Midbrain (tissue), 1 donor: Measurements from ENCODE around the gene LAMB4.

Experiments
- DNase-seq: peaks from one replicate; lab custom pipeline; 2025; lab: John Stamatoyannopoulos, UW

The LAMB4 gene

GRCh38 chr7:107996072-107996882, 133.9 kb downstream of the LAMB4 start:
- DNase-seq: no peak

- no peak for DNase-seq
Observed at GRCh38 chr7:107995184-107996071, 134.7 kb downstream of the LAMB4 start.

- no peak for DNase-seq
Observed at GRCh38 chr7:107994421-107995030, 135.6 kb downstream of the LAMB4 start.

GRCh38 chr7:107993891-107994291, 136.3 kb downstream of the LAMB4 start:
- no peak for DNase-seq

- DNase-seq: no peak
Observed at GRCh38 chr7:107989618-107990373, 140.4 kb downstream of the LAMB4 start.

GRCh38 chr7:107982918-107983389, 147.2 kb downstream of the LAMB4 start:
- no peak for DNase-seq

- DNase-seq: no peak
Observed at GRCh38 chr7:107982042-107982840, 147.9 kb downstream of the LAMB4 start.

GRCh38 chr7:107981466-107981865, 148.7 kb downstream of the LAMB4 start:
- DNase-seq: no peak

- DNase-seq: no peak
Observed at GRCh38 chr7:107980671-107981190, 149.4 kb downstream of the LAMB4 start.

- DNase-seq: no peak
Observed at GRCh38 chr7:107980171-107980570, 150.0 kb downstream of the LAMB4 start.

GRCh38 chr7:107978815-107979408, 151.2 kb downstream of the LAMB4 start:
- no peak for DNase-seq

GRCh38 chr7:107977048-107977447, 153.1 kb downstream of the LAMB4 start:
- DNase-seq: no peak

- DNase-seq: no peak
Observed at GRCh38 chr7:107976620-107977019, 153.5 kb downstream of the LAMB4 start.

GRCh38 chr7:107975394-107976013, 154.7 kb downstream of the LAMB4 start:
- no peak for DNase-seq

GRCh38 chr7:107973861-107974260, 156.3 kb downstream of the LAMB4 start:
- no peak for DNase-seq
